Rectal smooth muscle tissue (tissue), 1 donor: Measurements from ENCODE around the gene LRIG1.

Experiments used
- H3K27ac ChIP-seq: one replicate; pipeline ENCODE4 v1.7.0; 2013; ENCODE audit warnings: low read depth, low read length, inconsistent platforms
- H3K27me3 ChIP-seq: one replicate; pipeline ENCODE4 v1.7.0; 2013; ENCODE audit warnings: low read length; ENCODE audit not compliant: control insufficient read depth, insufficient read depth
- H3K36me3 ChIP-seq: one replicate; pipeline ENCODE4 v1.7.0; 2013; ENCODE audit warnings: low read length; ENCODE audit not compliant: control insufficient read depth, insufficient read depth
- H3K4me1 ChIP-seq: one replicate; pipeline ENCODE4 v1.7.0; 2013; ENCODE audit warnings: low read length; ENCODE audit not compliant: control insufficient read depth, insufficient read depth
- H3K4me3 ChIP-seq: one replicate; pipeline ENCODE4 v1.7.0; 2013; ENCODE audit warnings: low read length
- H3K9ac ChIP-seq: one replicate; pipeline ENCODE4 v1.7.0; 2013; ENCODE audit warnings: low read length

LRIG1 gene

GRCh38 chr3:66382142-66382541 is 118.7 kb downstream of the LRIG1 start:
- Histone ChIP-seq H3K36me3 (peaks cover 67% of the 10 kb centered on the region), H3K4me3 (no peak overlapping the region), H3K4me1 (peaks cover 10% of the 10 kb centered on the region), H3K27ac (peak overlapping the region; percentile 62), H3K9ac (no peak overlapping the region), H3K27me3 (no peaks in the 10 kb centered on the region)

- Histone ChIP-seq H3K27ac (peak overlapping the region; percentile 62), H3K27me3 (no peaks in the 10 kb centered on the region), H3K9ac (no peak overlapping the region), H3K36me3 (peaks cover 64% of the 10 kb centered on the region), H3K4me3 (no peak overlapping the region), H3K4me1 (peaks cover 10% of the 10 kb centered on the region)
Observed at GRCh38 chr3:66381626-66382025, 119.2 kb downstream of the LRIG1 start.

GRCh38 chr3:66380200-66380932 is 120.5 kb downstream of the LRIG1 start:
- Histone ChIP-seq H3K27ac (no peak overlapping the region), H3K9ac (no peak overlapping the region), H3K4me3 (no peak overlapping the region), H3K27me3 (no peaks in the 10 kb centered on the region), H3K4me1 (peaks cover 10% of the 10 kb centered on the region), H3K36me3 (peaks cover 56% of the 10 kb centered on the region)

GRCh38 chr3:66379565-66379964 is 121.3 kb downstream of the LRIG1 start:
- Histone ChIP-seq H3K36me3 (peaks cover 49% of the 10 kb centered on the region), H3K27me3 (no peaks in the 10 kb centered on the region), H3K4me3 (no peak overlapping the region), H3K9ac (no peak overlapping the region), H3K27ac (no peak overlapping the region), H3K4me1 (peaks cover 10% of the 10 kb centered on the region)

GRCh38 chr3:66378256-66378655 is 122.6 kb downstream of the LRIG1 start:
- Histone ChIP-seq H3K4me1 (peaks cover 10% of the 10 kb centered on the region), H3K36me3 (peaks cover 38% of the 10 kb centered on the region), H3K9ac (no peak overlapping the region), H3K27me3 (no peaks in the 10 kb centered on the region), H3K4me3 (no peak overlapping the region), H3K27ac (no peak overlapping the region)

DNA sequence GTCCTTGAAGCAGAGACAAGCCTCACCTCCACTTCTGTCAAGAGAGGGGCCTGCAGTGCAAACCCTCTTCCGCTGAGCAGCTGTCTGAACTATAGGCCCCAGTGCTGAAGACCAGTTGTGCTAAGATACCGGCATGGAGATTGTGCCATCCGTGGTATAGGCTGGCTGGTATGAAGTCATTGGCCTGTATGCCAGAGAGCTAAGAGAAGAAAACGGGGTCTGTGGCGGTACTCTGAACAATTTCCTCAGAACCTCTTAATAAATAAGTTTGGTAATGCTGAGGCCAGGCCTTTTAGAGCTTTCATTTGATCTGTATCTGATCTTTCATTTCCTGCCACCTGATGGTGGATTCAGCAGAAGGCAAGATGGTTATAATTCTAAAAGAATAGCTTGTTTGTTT is 123.0 kb downstream of the LRIG1 start:
- Histone ChIP-seq H3K4me1 (peaks cover 10% of the 10 kb centered on the region), H3K36me3 (peaks cover 34% of the 10 kb centered on the region), H3K27ac (no peak overlapping the region), H3K9ac (no peak overlapping the region), H3K4me3 (no peak overlapping the region), H3K27me3 (no peaks in the 10 kb centered on the region)

DNA sequence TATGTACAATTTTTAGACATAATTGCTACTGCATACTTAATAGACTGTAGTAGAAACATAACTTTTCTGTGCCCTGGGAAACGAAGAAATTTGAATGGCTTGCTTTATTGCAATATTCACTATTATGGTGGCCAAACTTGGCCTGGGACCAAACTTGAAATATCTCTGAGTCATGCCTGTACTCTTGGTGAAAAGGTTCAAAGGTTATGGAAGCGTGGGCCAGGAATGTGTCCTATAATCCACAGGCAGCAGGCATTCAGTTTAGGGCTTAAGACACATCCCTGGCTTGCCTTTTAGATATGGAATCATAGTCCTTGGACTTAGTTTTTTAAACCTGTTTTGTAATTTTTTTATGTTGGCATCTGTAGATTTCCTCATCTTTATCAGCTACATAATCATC is 124.3 kb downstream of the LRIG1 start:
- Histone ChIP-seq H3K27me3 (no peaks in the 10 kb centered on the region), H3K4me3 (no peak overlapping the region), H3K4me1 (peaks cover 4% of the 10 kb centered on the region), H3K9ac (no peak overlapping the region), H3K27ac (no peak overlapping the region), H3K36me3 (peaks cover 23% of the 10 kb centered on the region)

- Histone ChIP-seq H3K9ac (no peak overlapping the region), H3K4me1 (no peaks in the 10 kb centered on the region), H3K27me3 (no peaks in the 10 kb centered on the region), H3K36me3 (no peaks in the 10 kb centered on the region), H3K27ac (no peak overlapping the region), H3K4me3 (no peak overlapping the region)
Observed at GRCh38 chr3:66372681-66373350, 128.0 kb downstream of the LRIG1 start.

- no peaks in the 10 kb centered on the region for H3K36me3 ChIP-seq
- H3K9ac ChIP-seq = no peak overlapping the region
- H3K4me1 ChIP-seq = no peaks in the 10 kb centered on the region
- no peak overlapping the region for H3K27ac ChIP-seq
- H3K4me3 ChIP-seq = no peak overlapping the region
- H3K27me3 ChIP-seq = no peaks in the 10 kb centered on the region
Observed at GRCh38 chr3:66371432-66371831, 129.4 kb downstream of the LRIG1 start.

GRCh38 chr3:66370179-66370578 is 130.6 kb downstream of the LRIG1 start:
- Histone ChIP-seq H3K4me3 (no peak overlapping the region), H3K36me3 (no peaks in the 10 kb centered on the region), H3K27ac (no peak overlapping the region), H3K4me1 (no peaks in the 10 kb centered on the region), H3K9ac (no peak overlapping the region), H3K27me3 (no peaks in the 10 kb centered on the region)

- no peaks in the 10 kb centered on the region for H3K36me3 ChIP-seq
- H3K4me3 ChIP-seq = no peak overlapping the region
- no peak overlapping the region for H3K9ac ChIP-seq
- H3K27me3 ChIP-seq = no peaks in the 10 kb centered on the region
- H3K27ac ChIP-seq = no peak overlapping the region
- H3K4me1 ChIP-seq = peaks cover 3% of the 10 kb centered on the region
Observed at GRCh38 chr3:66367979-66368378, 132.8 kb downstream of the LRIG1 start.

GRCh38 chr3:66366747-66367146 is 134.1 kb downstream of the LRIG1 start:
- Histone ChIP-seq H3K36me3 (no peaks in the 10 kb centered on the region), H3K4me3 (no peak overlapping the region), H3K27me3 (no peaks in the 10 kb centered on the region), H3K4me1 (peaks cover 3% of the 10 kb centered on the region), H3K27ac (no peak overlapping the region), H3K9ac (no peak overlapping the region)

- no peak overlapping the region for H3K9ac ChIP-seq
- no peaks in the 10 kb centered on the region for H3K27me3 ChIP-seq
- H3K4me1 ChIP-seq = peaks cover 3% of the 10 kb centered on the region
- no peaks in the 10 kb centered on the region for H3K36me3 ChIP-seq
- H3K27ac ChIP-seq = no peak overlapping the region
- H3K4me3 ChIP-seq = no peak overlapping the region
Observed at GRCh38 chr3:66365080-66365479, 135.7 kb downstream of the LRIG1 start.
